GM12878 (cell line): ENCODE results near the gene RAB15. TPM values are rescaled to one million over a fixed set of nuclear protein-coding genes. Genes with fewer than 3 reads are reported as not detected.

ENCODE experiments used
- ATAC-seq: fragments of 200-7000 bp; cut with Tn5 transposase; 3 replicates; pipeline ENCODE4 v1.9.1; 2020; ENCODE audit warnings: mild to moderate bottlenecking, moderate library complexity
- BruUV-seq: library from RNA; stranded (reverse); fragments of 400-500 nt; replicated peaks from 2 replicates; lab custom pipeline; 2021; lab: Mats Ljungman, UMichigan
- CTCF ChIA-PET: fragments of 300-600 bp; sonication (Branson Sonifier 250); formaldehyde crosslinking; extraction: SDS; loops from one replicate; lab custom pipeline; 2021; ENCODE audit warnings: inconsistent platforms; lab: Yijun Ruan, JAX
- POLR2A ChIA-PET: fragments of 350-600 bp; formaldehyde crosslinking; extraction: SDS; loops from one replicate; lab custom pipeline; 2021; ENCODE audit warnings: inconsistent platforms; lab: Charles Lee
- RAD21 ChIA-PET: fragments of 300-600 bp; sonication (Branson Sonifier 250); formaldehyde crosslinking; loops from one replicate; lab custom pipeline; 2023; ENCODE audit warnings: antibody characterized with exemption; ENCODE audit not compliant: unreplicated experiment; lab: Charles Lee
- SMC1A ChIA-PET: fragments of 300-600 bp; sonication (Branson Sonifier 250); formaldehyde crosslinking; loops from one replicate; lab custom pipeline; 2023; ENCODE audit not compliant: unreplicated experiment, uncharacterized antibody; lab: Charles Lee
- DNase-seq: peaks from one replicate; pipeline ENCODE4 v3.0.0-alpha.2; 2011; ENCODE audit warnings: low read depth, low spot score
- FAIRE-seq: peaks from 3 replicates; lab custom pipeline; 2011; peaks lifted over from hg19 to GRCh38; lab: Jason Lieb, UNC
- H2AFZ ChIP-seq: 2 replicates; pipeline ENCODE4 v1.6.0; 2011; ENCODE audit warnings: low read depth, low read length, control low read depth; ENCODE audit not compliant: control insufficient read depth
- H3K27ac ChIP-seq: 2 replicates; pipeline ENCODE4 v1.5.1; 2011; ENCODE audit warnings: control low read depth; ENCODE audit not compliant: control insufficient read depth, insufficient read depth
- H3K27me3 ChIP-seq, 2 experiments: replicated peaks in 1 of 2; 2 replicates each; pipeline versions ENCODE4 v1.6.0 to v1.6.1; 2011; ENCODE audit warnings: low read length in 1 of 2; ENCODE audit not compliant: control insufficient read depth in 2 of 2, insufficient read depth in 2 of 2
- H3K36me3 ChIP-seq, 2 experiments: 2 replicates each; pipeline ENCODE4 v1.5.1; 2011; ENCODE audit warnings: low read length in 1 of 2; ENCODE audit not compliant: control insufficient read depth in 2 of 2, insufficient read depth in 2 of 2
- H3K4me1 ChIP-seq: 2 replicates; pipeline ENCODE4 v1.6.1; 2011; ENCODE audit warnings: mild to moderate bottlenecking, low read length, moderate library complexity, mixed read lengths; ENCODE audit not compliant: control insufficient read depth, insufficient read depth
- H3K4me2 ChIP-seq: 2 replicates; pipeline ENCODE4 v1.6.0; 2011; ENCODE audit warnings: control low read depth; ENCODE audit not compliant: control insufficient read depth, insufficient read depth
- H3K4me3 ChIP-seq: fragments of 200-600 bp; sonication (generic); 2 replicates; pipeline ENCODE4 v1.5.1; 2016
- H3K79me2 ChIP-seq: 2 replicates; pipeline ENCODE4 v1.6.0; 2011; ENCODE audit warnings: low read length; ENCODE audit not compliant: control insufficient read depth, insufficient read depth
- H3K9ac ChIP-seq: 2 replicates; pipeline ENCODE4 v1.8.0; 2011; ENCODE audit warnings: low read length, control low read depth, mixed read lengths; ENCODE audit not compliant: control insufficient read depth, insufficient read depth
- H3K9me3 ChIP-seq: replicated peaks from 3 replicates; pipeline ENCODE4 v1.5.1; 2011; ENCODE audit warnings: mild to moderate bottlenecking, low read length; ENCODE audit not compliant: control insufficient read depth, insufficient read depth
- H4K20me1 ChIP-seq: 2 replicates; pipeline ENCODE4 v1.6.0; 2011; ENCODE audit not compliant: control insufficient read depth, insufficient read depth
- ATF7 ChIP-seq: fragments of 450-650 bp; IDR thresholded peaks from 2 replicates; pipeline ENCODE4 v1.6.1; 2016; ENCODE audit warnings: low read depth, mild to moderate bottlenecking
- BHLHE40 ChIP-seq, 2 experiments: fragments of 450-650 bp in 1 of 2; IDR thresholded peaks; 2 replicates each; pipeline ENCODE4 v1.6.1; 2011 to 2017; ENCODE audit warnings: low read depth in 2 of 2, borderline replicate concordance in 1 of 2, improper control_type of control experiment in 1 of 2, low read length in 1 of 2, mild to moderate bottlenecking in 1 of 2
- CHD2 ChIP-seq: IDR thresholded peaks from 2 replicates; pipeline ENCODE4 v1.6.1; 2011; ENCODE audit warnings: low read depth, low read length, improper control_type of control experiment, borderline replicate concordance
- CREM ChIP-seq: IDR thresholded peaks from 2 replicates; pipeline ENCODE4 v1.6.1; 2014; ENCODE audit warnings: antibody characterized with exemption, low read depth
- GATAD2B ChIP-seq: fragments of 450-650 bp; conservative IDR thresholded peaks from 2 replicates; pipeline ENCODE4 v1.6.1; 2017; ENCODE audit warnings: low read depth, mild to moderate bottlenecking, moderate library complexity
- HDGF ChIP-seq: fragments of 450-650 bp; IDR thresholded peaks from 2 replicates; pipeline ENCODE4 v1.6.1; 2016; ENCODE audit warnings: antibody characterized with exemption
- KAT2A ChIP-seq: conservative IDR thresholded peaks from 2 replicates; pipeline ENCODE4 v1.6.1; 2011; ENCODE audit warnings: low read depth, low read length; ENCODE audit not compliant: control insufficient read depth
- MXI1 ChIP-seq: fragments of 150-350 bp; IDR thresholded peaks from 2 replicates; pipeline ENCODE4 v1.6.1; 2011; ENCODE audit warnings: low read depth, mild to moderate bottlenecking, inconsistent platforms, low read length, improper control_type of control experiment
- NFXL1 ChIP-seq: fragments of 450-650 bp; IDR thresholded peaks from 2 replicates; pipeline ENCODE4 v1.6.1; 2017; ENCODE audit warnings: antibody characterized with exemption, mild to moderate bottlenecking, borderline replicate concordance
- PKNOX1 ChIP-seq: fragments of 450-650 bp; IDR thresholded peaks from 2 replicates; pipeline ENCODE4 v1.6.1; 2016; ENCODE audit warnings: mild to moderate bottlenecking
- SKIL ChIP-seq: fragments of 450-650 bp; IDR thresholded peaks from 2 replicates; pipeline ENCODE4 v1.6.1; 2017; ENCODE audit warnings: mild to moderate bottlenecking, low read depth, inconsistent platforms; ENCODE audit not compliant: poor library complexity, severe bottlenecking
- TAF1 ChIP-seq: IDR thresholded peaks from 2 replicates; pipeline ENCODE4 v1.6.1; 2011; ENCODE audit warnings: mild to moderate bottlenecking, low read depth, low read length, borderline replicate concordance
- USF1 ChIP-seq: IDR thresholded peaks from 2 replicates; pipeline ENCODE4 v1.6.1; 2011; ENCODE audit warnings: borderline replicate concordance, low read depth, mild to moderate bottlenecking, moderate library complexity, mixed read lengths, low read length; ENCODE audit not compliant: insufficient read depth; ENCODE audit errors: extremely low read length
- USF2 ChIP-seq: IDR thresholded peaks from 2 replicates; pipeline ENCODE4 v1.6.1; 2011; ENCODE audit warnings: low read depth, low read length, improper control_type of control experiment, borderline replicate concordance
- ZNF592 ChIP-seq: fragments of 450-650 bp; IDR thresholded peaks from 2 replicates; pipeline ENCODE4 v1.6.1; 2017; ENCODE audit warnings: mild to moderate bottlenecking, moderate library complexity
- WGBS: methylation state at CpG from one replicate; pipeline ENCODE4 v1.1.6; 2016; ENCODE audit warnings: low lambda C conversion rate; ENCODE audit not compliant: insufficient replicate concordance, insufficient coverage; ENCODE audit errors: missing lambda C conversion rate; 5-methylcytosine and 5-hydroxymethylcytosine counted together
- in situ Hi-C: fragments of 300-500 bp; cut with MboI; formaldehyde crosslinking; loops from 9 replicates; pipeline ENCODE4 v1.14.3; 2018; ENCODE audit warnings: mixed read lengths
- intact Hi-C: fragments of 100-400 bp; cut with micrococcal nuclease; formaldehyde crosslinking; loops from one replicate; pipeline ENCODE4 v1.14.2; 2022; ENCODE audit not compliant: unreplicated experiment
- polyA plus RNA-seq, 11 experiments: library from polyadenylated mRNA; depleted of rRNA in 4 of 11; unstranded in 6 of 11; stranded (reverse) in 5 of 11; fragments of >200 nt; fragmentation: Nextera tagmentation in 4 of 11; fragmentation: Illumina TruSeq in 1 of 11; extraction: Ambion mirVana in 4 of 11; extraction: Trizol in 1 of 11; gene quantifications; 1 replicate in 1 of 11; 2 replicates in 10 of 11; pipeline versions ENCODE4 v1.2.1 to v1.2.3, GENCODE V29; 2011 to 2016; ENCODE audit warnings: inconsistent platforms in 2 of 11, missing spikeins in 2 of 11, low read depth in 1 of 11
- total RNA-seq, 4 experiments: library from RNA; depleted of rRNA in 3 of 4; stranded (reverse); fragments of >200 nt in 3 of 4; fragmentation: Illumina TruSeq in 1 of 4; extraction: Trizol in 1 of 4; gene quantifications; 2 replicates each; pipeline versions ENCODE4 v1.2.1 to v1.2.3, GENCODE V29; 2013 to 2021

The RAB15 gene
- total and polyA plus RNA-seq, 10 of the 15 experiments (the other 5 are each of a cell fraction or from before 2014, with no cell fraction given): 0.32 to 3.9 (median 2.1) TPM

- Histone ChIP-seq H3K27me3 (no peaks in the 10 kb centered on the region), H3K4me2 (no peak overlapping the region), H3K4me1 (peaks cover 5% of the 10 kb centered on the region; the same call in 1 of the 2 replicates), H3K9ac (no peak overlapping the region), H3K4me3 (no peak overlapping the region), H4K20me1 (no peaks in the 10 kb centered on the region), H3K9me3 (no peaks in the 10 kb centered on the region; the same call in 1 of the 3 replicates), H3K36me3 (peaks cover 2 to 10% of the 10 kb centered on the region in 2 experiments; a peak in 2 of 4 replicates), H3K27ac (no peak overlapping the region), H3K79me2 (peaks cover 52% of the 10 kb centered on the region), H2AFZ (no peak overlapping the region)
- ATAC-seq (no peak), FAIRE-seq (no peak), DNase-seq (no peak)
- no TSS peak for BruUV-seq
- CTCF ChIA-PET: interaction anchor here (1.5 kb wide), 1 partner anchor 32 kb away, joined by 4 read pairs; no protein-coding TSS in a partner anchor
- intact Hi-C loops: no loop called here
- in situ Hi-C loops: no loop called here
- 27% methylated on average over 2 of the region's 2 CpGs for WGBS
- RAD21 ChIA-PET: interaction anchor here (1.4 kb wide), 1 partner anchor 29 kb away, joined by 4 read pairs; no protein-coding TSS in a partner anchor
- SMC1A ChIA-PET: no interaction called here
- POLR2A ChIA-PET: no interaction called here
- TF ChIP-seq MXI1: no peak
- TF ChIP-seq SKIL: no peak
- TF ChIP-seq NFXL1: no peak
- no peak for TF ChIP-seq GATAD2B
- no peak for TF ChIP-seq USF1
- no peak for TF ChIP-seq ZNF592
- no peak for TF ChIP-seq USF2
- no peak for TF ChIP-seq CREM
- no peak for TF ChIP-seq PKNOX1
- no peak for TF ChIP-seq TAF1
- no peak for TF ChIP-seq KAT2A
- no peak for TF ChIP-seq BHLHE40 (IDR thresholded peaks at IDR 0.05; ENCODE audit: borderline replicate concordance in 1 of 2, low read depth in 2 of 2, low read length in 1 of 2)
- TF ChIP-seq CHD2: no peak
- TF ChIP-seq ATF7: no peak
- TF ChIP-seq HDGF: no peak
Measured at GRCh38 chr14:64920465-64920864, 51.7 kb downstream of the RAB15 start.
